ENCODE results near the gene TBX4. TPM values are rescaled to one million over a fixed set of nuclear protein-coding genes. Genes with fewer than 3 reads are reported as not detected.

Gene TBX4
- total RNA-seq, 1 experiment from 2014 or later: not detected

- no peaks in the 10 kb centered on the region for H3K9me2 ChIP-seq (replicated peaks; ENCODE audit: low read length)
- intact Hi-C loops (cut with micrococcal nuclease): no loop called here
- ChIA-PET POLR2A (ENCODE audit: unreplicated experiment) (no interaction called here), CTCF (no interaction called here)
- no peaks in the 10 kb centered on the region for H3K27me3 ChIP-seq (ENCODE audit: low read length)
- no peaks in the 10 kb centered on the region for H3K9me3 ChIP-seq (ENCODE audit: low read length)
- H3K27ac ChIP-seq (ENCODE audit: low read length): no peak overlapping the region
- 0 out of 2 replicates have a peak, but pooled peaks cover 8% of the 10 kb centered on the region for H3K4me1 ChIP-seq (ENCODE audit: insufficient read depth, low read length)
- no peak overlapping the region for H3K9ac ChIP-seq (ENCODE audit: low read length)
- H3K79me2 ChIP-seq (ENCODE audit: low read length): no peaks in the 10 kb centered on the region
- H3K4me2 ChIP-seq (ENCODE audit: low read length): no peak overlapping the region
- DNase-seq: peak; percentile 63
- no TSS peak for BruUV-seq (replicated peaks)
- no peak overlapping the region for H2AFZ ChIP-seq (ENCODE audit: low read length)
- no peak for TF ChIP-seq CTCF (conservative IDR thresholded peaks at IDR 0.05; ENCODE audit: low read depth, low read length)
- TF ChIP-seq EZH2phosphoT487 (IDR thresholded peaks at IDR 0.05; ENCODE audit: borderline replicate concordance, low read length): no peak
- no peak for TF ChIP-seq EZH2 (IDR thresholded peaks at IDR 0.05; ENCODE audit: low read length, unreplicated experiment)
- no peak overlapping the region for H3K4me3 ChIP-seq (ENCODE audit: low read length)
- H4K20me1 ChIP-seq (ENCODE audit: low read length): no peaks in the 10 kb centered on the region
- no peaks in the 10 kb centered on the region for H3K36me3 ChIP-seq (ENCODE audit: low read depth, low read length)
- H3F3A ChIP-seq (ENCODE audit: low read length, unreplicated experiment): no peaks in the 10 kb centered on the region
- ATAC-seq: peak; percentile 23; the same call in 1 of the 2 replicates
These were observed 33.0 kb downstream of the TBX4 start for GRCh38 chr17:61485067-61485775.

DNA sequence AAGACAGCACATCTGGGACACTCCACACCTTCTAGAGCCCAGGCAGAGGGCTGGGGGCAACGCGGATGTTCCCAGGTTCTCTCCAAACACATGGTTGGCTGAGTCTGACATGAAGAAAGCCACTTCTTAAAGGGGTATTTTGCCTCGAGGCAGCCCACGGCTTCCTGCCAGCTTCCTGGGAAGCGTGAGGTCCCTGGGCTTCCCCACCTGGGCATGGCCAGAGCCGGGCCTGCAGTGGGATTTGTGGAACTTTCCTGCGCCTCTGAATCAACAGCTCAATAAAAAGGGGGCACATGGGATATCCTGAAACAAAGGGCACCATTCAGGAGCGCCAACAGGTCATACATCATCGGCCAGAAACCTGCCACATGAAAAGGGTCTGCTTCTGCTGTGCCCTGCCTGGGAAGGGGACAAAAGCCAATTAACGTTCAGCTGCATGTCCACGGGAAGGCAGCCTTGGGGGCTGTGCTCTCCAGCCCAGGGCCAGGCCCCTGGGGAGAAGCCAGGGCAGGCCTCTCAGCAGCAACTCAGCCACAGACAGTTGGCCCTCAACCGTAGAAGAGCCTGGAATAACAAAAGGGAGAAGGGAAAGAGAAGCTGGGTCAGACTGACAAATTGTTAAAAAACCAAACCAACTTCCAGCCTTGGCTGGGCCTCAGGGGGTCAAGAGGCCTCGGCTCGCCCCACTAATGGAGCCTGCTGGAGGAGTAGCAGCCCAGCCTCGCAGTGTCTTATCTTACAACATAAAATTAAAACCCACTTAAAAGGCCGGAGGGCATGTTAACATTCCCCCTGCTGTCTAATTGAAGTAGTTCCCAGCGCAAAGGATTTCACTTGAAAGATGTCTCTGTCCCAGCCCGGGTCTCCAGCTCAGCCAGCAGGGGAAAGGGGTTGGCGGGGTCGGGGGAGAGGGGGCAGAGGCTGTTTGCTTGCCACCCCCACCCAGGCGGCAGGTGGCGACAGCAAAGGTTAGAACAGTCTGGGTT, 34.2 kb downstream of the TBX4 start:
- Histone ChIP-seq H3K36me3 (ENCODE audit: low read depth, low read length) (no peaks in the 10 kb centered on the region), H3K79me2 (ENCODE audit: low read length) (no peaks in the 10 kb centered on the region), H3K9me3 (ENCODE audit: low read length) (no peaks in the 10 kb centered on the region), H3K27me3 (ENCODE audit: low read length) (no peaks in the 10 kb centered on the region), H3K9ac (ENCODE audit: low read length) (no peak overlapping the region), H3K4me3 (ENCODE audit: low read length) (no peak overlapping the region), H4K20me1 (ENCODE audit: low read length) (no peaks in the 10 kb centered on the region), H3K27ac (ENCODE audit: low read length) (no peak overlapping the region), H3K4me1 (ENCODE audit: insufficient read depth, low read length) (0 out of 2 replicates have a peak, but pooled peaks cover 8% of the 10 kb centered on the region), H3K9me2 (replicated peaks; ENCODE audit: low read length) (no peaks in the 10 kb centered on the region), H3K4me2 (ENCODE audit: low read length) (no peak overlapping the region), H3F3A (ENCODE audit: low read length, unreplicated experiment) (no peaks in the 10 kb centered on the region), H2AFZ (ENCODE audit: low read length) (no peak overlapping the region)
- ChIA-PET CTCF (interaction anchor here (0.6 kb wide), 1 partner anchor 39 kb away, joined by 8 read pairs; no protein-coding TSS in a partner anchor), POLR2A (ENCODE audit: unreplicated experiment) (no interaction called here)
- ATAC-seq (no peak), DNase-seq (no peak)
- intact Hi-C loops (cut with micrococcal nuclease): no loop called here
- TF ChIP-seq EZH2 (IDR thresholded peaks at IDR 0.05; ENCODE audit: low read length, unreplicated experiment) (no peak), CTCF (conservative IDR thresholded peaks at IDR 0.05; ENCODE audit: low read depth, low read length) (no peak), EZH2phosphoT487 (IDR thresholded peaks at IDR 0.05; ENCODE audit: borderline replicate concordance, low read length) (no peak)
- BruUV-seq (replicated peaks): no TSS peak

Data from PC-3 (cell line).